ENCODE results near the gene UCKL1.

Gene UCKL1

DNA sequence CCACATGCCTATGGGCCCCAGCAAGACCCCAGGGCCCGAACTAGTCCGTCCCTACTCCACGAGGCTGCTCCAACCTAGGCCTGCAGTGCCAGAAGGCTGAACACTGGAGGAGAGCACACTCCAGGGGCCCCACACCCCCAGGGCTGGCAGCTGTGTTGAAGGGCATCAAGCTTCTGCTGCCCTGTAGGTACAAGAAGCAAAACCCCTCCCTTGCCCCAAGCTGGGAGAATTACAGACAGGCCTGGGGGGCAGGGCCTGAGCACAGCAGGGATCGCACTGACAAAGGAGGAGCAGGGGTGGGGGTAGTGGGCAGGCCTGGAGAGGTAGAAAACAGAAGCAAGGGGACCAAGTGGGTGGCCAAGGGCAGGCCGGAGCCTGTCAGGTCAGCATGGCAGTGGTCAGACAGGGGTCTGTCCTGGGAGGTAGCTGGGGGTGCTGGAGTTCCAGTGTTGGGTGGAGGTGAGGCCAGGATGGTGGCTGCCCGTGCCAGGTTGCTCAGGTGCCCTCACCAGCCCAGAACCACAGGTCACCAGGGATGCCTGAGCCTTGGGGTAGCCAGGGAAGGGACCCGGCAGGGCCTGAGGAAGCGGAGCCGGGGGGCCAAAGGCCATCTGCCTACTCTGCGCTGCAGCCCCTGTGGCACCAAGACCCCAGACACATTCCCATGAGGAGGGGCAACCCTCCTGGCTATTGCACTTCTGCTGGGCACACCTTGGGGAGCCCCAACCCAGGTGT is 2.9 kb upstream of the UCKL1 start:
- no peak for DNase-seq

DNA sequence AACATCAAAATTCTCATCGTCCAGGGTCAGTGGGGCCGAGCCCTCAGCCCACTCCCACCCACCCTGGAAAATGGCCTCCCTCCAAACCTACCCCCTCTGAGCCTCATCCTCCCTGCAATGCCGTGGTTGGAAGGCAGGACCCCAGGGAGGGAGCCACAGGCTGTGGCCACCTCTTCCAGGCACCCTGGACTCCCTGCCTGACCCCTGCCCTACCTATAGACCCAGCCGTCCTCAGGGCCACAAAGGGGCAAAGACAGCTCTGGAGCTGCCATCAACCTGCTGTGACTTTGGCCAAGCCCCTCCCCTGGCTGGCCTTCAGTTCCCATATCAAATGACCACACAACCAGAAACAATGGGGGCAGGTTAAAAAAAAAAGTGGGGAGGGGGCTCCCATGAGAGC is 2.3 kb upstream of the UCKL1 start:
- DNase-seq = no peak

DNA sequence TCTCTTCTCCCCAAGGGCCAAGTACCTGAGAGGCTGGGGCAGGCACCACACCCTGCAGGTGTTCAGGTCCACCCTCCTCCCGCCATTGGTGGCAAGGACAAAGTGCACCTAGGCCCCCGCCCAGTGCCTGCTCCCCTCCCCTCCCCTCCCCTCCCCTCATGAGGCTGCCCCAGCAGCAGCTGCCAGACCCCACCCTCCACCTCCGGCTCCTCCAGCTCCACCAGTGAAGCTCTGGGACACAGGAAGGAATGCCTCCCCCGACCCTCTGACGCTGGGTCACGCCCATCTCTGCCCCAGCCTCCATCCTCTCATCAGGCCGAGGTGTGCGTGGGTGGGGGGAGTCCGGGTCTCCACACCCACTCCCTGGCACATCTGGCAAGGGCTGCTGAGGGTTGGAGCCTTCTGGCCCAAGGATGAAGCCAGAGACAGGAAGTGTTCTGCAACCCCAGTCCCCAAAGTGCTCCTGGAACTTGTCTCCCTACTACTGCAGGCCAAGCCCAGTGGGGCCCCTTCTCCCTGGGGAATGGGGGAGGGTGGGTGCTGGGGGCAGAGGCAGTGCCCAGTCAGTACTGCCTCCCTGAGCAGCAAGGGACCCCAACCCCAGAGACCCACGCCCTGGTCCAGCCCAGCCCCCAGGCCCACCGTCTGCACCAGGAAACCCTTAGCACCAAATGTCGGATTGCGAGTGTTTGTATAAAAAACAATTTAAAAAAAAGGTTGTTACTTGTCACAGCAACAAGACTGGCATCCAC is 1.6 kb upstream of the UCKL1 start:
- DNase-seq = peak; percentile 49

DNA sequence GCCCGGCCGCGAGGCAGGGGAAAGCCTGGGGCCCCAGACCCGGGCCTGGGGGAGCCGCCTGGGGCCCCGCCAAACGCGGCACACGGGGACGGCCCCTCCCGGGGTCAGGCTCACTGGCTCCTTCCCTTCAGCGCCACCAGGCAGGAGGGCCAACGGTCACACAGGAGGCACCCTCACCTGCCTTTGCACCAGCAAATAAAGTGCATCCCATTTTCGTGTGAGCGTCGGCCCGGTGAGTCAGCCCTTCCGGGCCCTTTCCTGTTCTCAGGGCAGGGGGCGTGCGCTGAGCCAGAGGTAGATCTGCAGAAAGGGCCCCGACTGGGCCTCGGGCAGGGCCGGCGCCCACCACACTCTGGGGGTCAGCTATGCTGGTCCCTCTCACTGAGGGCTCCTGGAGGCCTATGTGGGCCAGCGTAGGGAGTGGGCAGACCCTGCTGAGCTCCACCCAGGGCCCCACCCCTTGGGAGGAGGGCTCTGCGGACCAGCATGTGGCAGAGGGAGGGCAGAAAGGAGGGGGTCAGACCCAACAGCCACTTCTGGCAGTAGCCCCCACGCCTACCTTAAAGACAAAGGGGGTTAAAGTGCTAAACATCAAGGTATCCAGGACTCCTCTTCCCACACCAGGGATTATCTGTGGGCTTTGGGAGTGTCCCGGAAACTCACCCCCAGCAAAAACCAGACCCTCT is 931 bp upstream of the UCKL1 start:
- peak; percentile 76 for DNase-seq

DNA sequence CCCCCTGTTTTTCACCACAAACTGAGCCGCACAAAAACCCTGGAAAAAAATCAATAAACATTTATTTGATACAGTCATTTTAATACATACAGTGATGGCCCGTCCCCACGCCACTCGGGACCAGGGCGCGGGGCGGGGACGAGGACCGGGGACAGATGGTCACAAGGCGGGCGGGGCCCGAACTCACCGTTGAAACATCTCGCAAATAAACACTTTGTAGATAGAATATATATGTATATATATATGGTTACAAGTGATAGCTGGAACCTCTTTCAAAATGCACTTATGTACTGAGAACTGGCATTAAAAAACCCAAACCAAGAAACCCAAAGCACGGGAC is 418 bp upstream of the UCKL1 start:
- DNase-seq = no peak

DNA sequence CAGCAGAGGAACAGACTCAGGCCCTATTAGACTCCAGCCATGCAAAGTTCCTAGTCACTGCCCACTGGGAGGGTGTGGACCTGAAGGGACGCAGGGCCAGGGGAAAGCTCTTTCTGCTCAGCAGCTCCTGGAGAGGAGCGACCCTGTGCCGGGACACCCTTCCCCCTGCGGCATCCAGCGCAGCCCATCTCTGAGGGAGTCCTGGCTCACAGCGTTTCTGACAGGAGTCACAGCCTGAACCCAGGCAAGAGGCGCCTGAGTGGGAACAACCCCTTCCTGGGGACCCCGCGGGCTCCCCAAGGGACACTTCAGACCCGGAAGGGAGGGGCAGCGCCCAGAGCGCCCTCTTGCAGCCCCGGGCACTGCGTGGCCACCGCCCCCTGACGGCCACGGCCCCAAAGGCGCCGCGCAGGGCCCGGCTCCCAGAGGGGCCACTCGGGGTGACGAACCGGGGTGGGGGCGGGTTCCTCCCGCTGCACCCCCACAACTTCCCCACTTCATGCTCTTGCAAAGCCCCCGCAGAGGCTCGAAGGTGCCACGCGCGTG is 862 bp downstream of the UCKL1 start:
- DNase-seq = peak; percentile 75

DNA sequence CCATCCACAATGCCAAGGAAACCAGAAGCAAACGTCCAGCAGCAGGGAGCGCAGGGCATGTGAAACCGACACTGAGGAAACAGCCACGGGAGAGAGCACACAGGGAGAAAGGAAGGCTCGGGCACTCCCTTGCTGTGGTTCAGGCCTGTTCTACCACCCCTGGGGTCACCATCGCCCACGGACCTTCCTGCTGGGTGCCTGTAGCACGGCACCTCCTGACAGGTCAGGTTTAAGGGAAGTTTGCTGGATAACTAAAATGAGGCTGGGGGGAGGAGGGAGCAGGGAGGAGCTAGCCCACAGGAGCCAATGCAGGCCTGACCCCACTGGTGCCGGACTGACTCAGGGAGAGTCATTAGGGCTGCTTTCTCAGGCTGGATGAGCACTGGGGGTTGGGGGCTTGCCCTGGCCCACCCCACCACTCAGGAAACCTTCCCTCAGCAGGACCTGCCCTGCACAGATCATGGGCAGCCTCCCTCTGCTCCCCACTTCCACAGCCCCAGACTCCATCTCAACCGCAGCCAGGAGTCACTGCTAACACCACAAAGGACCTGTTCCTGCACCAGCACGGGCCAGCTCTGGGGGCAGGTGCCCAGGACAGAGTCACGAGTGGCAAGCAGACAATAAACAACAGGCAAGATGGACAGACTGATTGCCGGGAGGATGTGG is 2.3 kb downstream of the UCKL1 start:
- DNase-seq = no peak

DNA sequence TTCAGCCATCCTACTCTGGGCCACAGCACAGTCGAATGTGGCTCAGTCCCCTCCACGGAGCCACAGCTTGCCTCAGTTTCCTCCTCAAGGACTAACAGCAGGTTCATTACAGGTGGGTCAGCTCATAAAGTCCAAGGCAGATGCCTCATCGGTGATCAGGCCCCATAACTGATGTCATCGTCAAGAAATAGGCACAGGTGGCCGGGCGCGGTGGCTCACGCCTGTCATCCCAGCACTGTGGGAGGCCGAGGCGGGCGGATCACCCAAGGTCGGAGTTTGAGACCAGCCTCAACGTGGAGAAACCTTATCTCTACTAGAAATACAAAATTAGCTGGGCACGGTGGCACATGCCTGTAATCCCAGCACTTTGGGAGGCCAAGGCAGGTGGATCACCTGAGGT is 3.4 kb downstream of the UCKL1 start:
- DNase-seq = no peak

DNA sequence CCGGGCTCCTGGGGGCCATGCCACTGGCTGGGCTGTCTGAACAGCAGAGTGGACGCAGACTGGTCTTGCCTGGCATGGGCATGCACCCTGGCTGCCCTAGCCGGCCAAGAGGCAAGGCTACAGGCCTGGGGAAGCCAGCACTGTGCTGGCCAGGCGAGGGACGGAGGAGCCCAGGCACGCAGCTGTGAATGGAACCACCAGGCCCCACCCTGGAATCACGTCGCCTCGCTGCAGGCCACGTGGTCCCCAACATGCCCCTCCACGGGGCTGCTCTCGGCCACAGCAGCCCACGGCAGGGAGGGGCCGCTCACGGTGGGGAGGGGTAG is 4.0 kb downstream of the UCKL1 start:
- DNase-seq = no peak

DNA sequence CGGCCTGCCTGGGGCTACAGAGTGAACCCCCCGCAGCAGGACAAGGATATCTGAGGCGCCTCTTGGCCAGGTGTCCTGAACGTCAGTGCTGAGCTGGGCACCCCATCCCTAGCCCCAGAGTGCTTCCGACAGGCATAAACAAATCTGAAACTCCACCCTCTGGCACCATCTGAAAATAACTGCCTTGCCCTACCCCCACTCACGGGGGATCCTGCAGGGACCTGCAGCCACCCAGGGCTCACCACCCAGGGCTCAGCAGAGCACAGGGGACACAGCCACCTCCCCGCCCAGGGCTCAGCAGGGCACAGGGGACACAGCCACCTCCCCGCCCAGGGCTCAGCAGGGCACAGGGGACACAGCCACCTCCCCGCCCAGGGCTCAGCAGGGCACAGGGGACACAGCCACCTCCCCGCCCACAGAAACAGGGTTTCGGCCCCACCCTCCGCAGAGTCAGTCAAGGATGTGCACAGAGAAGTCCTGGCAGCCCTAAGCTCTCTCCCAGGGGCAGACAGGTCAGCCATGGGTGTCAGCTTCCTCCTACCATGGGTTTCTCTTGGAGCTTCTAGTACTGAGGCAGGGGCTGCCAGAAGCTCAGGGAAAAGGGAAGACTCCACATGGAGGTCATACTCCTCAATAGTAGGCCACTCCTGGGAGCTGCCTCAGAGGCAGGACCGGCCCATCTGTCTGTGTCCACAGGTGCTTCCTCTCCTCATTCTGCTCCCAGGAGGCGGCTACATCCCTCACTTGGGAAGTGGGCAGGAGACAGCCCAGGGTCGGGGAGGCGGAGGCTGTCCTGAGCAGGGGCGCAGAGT is 4.6 kb downstream of the UCKL1 start:
- DNase-seq = no peak

DNA sequence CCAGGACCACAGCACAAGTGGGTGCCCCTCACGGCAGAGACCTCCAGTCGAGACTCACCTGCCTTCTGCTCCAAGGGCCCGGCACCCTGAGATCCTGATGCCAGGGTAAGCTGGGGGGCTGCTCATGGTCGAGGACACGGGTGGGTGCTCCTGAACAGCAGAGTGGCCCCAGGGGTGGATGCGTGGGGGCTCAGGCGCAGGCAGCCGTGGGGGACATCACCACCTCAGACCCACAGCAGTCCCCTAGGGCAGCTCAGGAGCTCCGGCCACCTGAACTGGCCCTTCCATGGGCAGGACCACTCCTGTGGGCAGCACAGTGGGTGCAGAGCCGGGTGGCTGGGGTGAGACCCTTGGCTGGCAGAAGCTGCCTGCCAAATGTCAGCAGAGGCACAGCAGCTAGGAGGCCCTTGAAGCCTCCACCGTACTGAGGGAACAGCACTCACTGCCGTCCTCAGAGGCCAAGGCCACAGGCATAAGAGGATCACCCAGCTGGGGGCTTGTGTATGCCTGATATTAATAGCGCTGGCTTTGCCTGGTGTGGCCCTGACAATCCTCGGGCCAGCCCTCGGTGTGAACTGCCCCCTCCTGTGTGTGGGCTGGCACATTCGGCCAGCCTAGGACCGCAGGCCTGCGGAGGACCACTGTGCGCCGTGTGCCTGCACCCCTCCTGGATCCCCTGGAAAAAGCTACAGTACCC is 5.4 kb downstream of the UCKL1 start:
- no peak for DNase-seq

DNA sequence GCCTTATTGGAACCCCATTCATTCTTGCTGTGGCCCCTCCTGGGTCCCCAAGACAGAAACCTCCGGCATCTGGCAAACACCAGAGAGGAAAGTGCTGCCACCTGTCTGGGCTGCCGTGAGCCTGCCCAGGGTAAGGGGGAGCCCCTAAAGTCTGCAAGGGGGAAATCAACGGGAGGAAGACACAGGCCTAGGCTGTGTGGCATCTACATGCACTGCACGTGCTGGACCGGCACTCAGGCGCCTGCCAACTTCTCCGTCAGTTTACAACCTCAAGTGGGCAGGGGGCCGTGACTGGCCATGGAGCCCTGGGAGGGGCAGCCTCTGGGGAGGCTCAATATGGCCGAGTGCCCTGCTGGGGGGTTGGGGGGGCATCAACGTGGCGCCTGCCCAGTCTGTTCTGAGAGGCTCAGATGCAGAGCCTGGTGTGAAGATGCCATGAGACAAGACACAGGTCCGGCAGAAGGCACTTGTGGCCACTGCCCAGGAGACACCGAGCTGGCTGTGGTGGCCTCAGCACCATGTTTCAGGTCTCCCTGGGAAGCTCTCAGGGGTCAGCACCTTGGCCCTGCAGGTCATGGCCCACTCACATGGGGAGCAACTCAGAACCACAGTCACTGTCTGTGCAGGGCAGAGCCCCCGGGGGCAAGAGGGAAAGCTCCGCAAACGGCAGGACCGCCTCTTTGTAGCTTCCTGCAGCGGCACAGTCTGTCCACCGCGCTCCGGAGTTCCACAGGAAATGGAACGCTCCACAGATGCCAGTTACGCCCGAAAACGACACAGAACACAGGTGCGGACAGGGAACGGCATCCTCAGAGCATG is 8.4 kb downstream of the UCKL1 start:
- DNase-seq = no peak

DNA sequence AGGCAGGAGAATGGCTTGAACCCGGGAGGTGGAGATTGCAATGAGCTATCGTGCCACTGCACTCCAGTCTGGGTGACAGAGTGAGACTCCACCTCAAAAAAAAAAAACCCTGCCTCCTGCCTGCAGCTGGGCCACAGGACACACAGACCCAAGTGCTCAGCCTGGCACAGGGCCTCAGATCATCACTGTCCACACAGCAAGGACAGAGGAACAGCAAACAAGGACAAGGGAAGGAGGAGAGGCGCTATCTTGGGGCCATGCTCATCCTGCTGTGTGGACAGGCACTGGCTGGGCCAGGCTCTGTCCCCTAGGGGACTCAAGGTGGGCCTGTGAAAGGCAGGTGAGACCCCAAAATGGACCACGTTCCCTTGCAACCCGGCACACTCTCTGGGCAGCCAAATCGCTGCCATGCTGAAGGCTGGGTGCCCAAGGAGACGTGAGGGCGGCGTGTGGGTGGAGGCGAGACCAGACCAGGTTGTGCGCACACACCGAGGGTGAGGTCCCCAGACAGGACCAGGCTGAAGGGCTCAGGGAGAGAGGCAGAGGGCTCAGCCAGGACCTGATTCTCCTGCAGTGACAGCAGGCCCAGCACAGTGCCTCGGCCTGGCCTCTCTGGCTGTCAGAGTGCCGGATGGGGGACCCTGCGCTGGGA is 9.1 kb downstream of the UCKL1 start:
- DNase-seq = no peak

DNA sequence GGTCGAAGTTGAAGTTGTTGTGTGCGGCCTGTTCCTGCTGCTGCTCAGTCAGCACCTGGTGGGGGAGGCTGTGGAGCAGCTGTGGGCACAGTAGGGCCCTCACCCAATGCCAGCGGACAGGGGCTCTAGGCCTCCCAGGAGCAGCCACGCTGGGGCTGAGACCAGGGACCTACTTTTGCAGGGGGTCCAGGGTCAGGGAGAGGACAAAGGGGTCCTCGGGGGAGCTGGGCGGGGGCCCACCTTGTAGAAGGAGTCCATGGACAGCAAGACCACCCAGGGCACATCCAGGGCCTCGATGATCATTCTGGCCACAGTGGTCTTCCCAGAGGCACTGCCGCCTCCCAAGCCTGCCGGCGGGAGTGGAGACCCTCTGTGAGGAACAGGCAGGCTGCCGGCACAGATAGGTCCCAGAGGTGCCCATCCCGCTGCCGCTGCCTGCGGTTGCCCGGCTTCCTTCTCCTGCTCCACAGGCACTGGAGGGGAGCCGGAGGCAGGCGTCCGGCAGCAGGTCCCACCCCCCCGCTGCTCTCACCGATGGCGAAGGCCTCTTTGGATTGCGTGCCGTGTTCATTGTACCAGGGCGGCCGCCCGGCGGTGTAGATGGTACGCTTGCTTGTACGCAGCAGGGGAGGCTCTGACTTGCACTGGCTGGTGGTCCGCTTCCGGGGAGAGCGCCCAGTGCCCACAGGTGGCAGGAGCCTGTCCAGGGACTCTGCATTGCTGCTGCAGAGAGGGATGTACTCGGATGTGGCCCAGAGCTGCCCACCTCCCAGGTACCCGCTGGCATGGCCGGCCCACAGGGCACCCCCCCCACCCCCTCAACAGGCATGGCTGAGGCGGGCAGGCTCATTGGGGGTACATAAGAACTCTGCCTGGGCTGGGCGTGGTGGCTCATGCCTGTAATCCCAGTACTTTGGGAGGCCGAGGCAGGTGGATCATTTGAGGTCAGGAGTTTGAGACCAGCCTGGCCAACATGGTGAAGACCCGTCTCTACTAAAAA is 10.0 kb downstream of the UCKL1 start:
- DNase-seq = no peak

DNA sequence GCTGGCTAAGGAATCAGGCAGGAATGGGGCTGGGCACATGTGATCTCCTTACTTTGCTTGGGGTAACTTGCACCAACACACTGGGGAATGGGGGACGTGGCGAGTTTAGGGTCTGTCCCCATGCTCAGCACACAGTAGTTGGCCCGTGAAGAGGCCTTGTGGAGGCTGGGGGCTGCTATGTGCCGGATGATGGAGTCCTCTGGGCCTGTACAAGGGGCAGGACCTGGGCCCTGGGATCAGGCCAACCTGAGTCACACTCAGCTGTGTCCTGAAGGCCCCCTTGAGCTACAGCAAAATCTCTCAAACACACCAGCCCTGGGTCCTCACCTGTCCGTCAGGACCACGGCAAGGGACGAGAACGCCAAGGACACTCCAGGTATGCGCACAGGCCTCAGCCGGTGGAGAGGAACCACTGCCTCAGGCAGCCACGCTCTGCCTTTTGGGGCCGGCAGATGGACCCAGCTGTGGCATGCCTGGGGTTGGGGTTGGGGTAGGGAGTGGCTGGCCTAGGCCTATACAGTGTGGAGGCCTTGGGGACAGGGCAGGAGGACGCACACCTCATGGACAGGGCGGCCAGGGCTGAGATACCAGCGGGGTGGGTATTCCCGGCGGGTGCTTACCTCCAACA is 11.1 kb downstream of the UCKL1 start:
- no peak for DNase-seq

DNA sequence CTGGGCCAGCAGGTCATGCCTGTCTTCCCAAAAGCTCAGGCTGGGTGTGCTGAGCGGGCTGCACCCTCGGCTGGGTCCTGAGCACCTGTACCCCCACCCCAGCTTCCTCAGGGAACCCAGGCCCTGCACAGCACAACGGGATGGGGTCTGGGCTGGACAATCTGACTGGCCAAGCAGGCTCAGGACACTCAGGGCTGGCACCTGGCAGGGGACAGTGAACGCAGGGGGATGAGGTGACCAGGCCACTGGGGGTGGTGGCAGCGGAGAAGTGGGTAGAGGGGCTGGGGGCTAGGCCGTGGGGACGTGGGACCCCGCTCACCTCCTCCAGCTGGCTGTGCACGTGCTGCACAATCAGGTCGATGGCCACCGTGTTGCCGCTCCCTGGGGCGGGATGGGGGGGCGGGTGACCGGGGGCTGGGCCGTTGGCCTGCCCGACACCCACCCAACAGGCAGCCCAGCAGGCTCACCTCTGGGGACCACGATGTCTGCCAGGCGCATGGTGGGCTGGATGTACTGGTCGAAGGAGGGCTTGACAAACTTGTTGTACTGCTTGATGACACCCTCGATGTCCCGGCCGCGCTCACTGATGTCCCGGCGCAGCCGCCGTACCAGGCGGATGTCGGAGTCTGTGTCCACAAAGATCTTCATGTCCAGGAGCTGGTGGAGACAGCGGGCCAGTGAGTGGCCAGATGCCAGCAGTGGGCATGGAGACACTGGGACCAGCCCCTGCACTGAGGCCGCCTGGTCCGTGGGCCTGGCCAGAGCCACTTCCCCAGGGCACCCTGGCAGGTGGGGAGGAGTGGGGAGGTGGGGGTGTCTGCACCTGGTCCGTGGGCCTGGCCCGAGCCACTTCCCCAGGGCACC is 11.9 kb downstream of the UCKL1 start:
- DNase-seq = no peak

DNA sequence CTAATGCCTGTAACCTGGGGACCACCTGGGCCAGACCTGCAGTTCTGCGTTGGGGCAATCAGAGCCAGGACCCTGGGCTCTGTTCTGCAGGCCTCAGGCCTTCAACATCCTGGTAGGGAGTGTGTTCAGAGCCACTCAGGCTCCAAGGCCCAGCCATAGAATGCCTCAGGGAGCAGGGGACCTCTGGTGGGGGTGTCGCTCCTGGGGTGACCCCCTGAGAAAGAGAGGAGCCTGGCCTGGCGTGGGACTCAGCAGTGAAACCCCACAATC is 12.5 kb downstream of the UCKL1 start:
- no peak for DNase-seq
